Measurements from ENCODE around the gene C5orf24. TPM values are rescaled to one million over a fixed set of nuclear protein-coding genes. Genes with fewer than 3 reads are reported as not detected.

Gene C5orf24
- 22.5 and 22.6 TPM in 2 replicates for total RNA-seq (2021)
- long read RNA-seq, full-length matches to known transcripts, result 34 of 40 reads
- long read RNA-seq, partial matches to known transcripts, result 0 of 40 reads
- long read RNA-seq, other reads (novel, unspliced or antisense), result 6 of 40 reads

DNA sequence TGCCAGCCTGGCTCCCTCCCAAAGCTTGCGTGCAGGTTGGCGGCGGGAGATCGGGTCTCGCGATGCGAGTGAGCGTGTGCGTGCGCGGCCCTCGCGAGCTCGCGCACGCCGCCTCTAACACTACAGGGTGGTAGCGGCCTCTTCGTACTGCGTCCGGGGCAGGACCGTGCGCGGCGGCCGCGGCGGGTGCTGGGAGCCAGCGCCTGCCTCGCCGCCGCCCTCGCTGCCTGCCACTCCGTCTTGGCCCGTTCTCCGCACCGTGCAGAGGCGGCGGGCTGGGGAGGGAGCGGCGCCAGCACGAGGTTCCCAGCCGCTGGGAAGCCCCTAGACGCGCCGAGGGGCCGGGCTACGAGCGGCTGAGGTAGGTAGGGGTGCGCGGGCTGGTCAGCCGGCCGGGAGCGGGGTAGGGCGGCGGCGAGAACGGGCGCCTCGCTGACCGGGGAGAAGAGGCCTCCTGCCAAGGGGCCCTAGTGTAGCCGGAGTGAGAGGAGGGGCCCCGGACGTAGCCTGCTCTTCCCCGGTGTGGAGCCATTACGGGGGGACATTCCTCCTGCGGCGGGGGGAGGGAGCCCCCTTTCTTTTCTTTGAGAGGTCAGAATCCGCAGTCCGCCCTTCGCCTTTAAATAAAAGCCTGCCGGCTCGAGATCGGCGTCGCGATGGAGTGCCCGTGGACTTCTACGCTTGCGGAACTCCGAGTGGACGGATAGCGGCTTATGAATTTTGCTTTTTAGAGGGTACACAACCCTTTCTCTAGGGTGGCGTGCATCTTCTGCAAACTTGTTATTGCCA is at the start of gene C5orf24:
Gene C5orf24 (plus strand): TSS at position 117 of the 789 bp plus-strand sequence. CDS start 8,933 bp downstream, outside the sequence.
- Histone ChIP-seq H3K4ac (ENCODE audit: low read depth, low read length) (no peak within 1 kb of the TSS), H3K4me1 (ENCODE audit: insufficient read depth, low read length) (no peaks in the 10 kb centered on the region), H3K23ac (ENCODE audit: insufficient read length, low read depth, low read length) (no peak within 1 kb of the TSS), H2AFZ (ENCODE audit: low read length) (peak within 1 kb of the TSS; percentile 7), H3K27ac (ENCODE audit: insufficient read length, low read depth, low read length) (no peak within 1 kb of the TSS), H3K79me1 (ENCODE audit: insufficient read depth, low read depth, low read length, poor library complexity, severe bottlenecking) (no peaks in the 10 kb centered on the region), H2BK12ac (ENCODE audit: insufficient read length, low read depth, low read length) (no peak within 1 kb of the TSS), H3K27me3 (ENCODE audit: insufficient read depth, low read length) (no peaks in the 10 kb centered on the region), H2BK120ac (ENCODE audit: low read depth, low read length, poor library complexity, severe bottlenecking) (no peak within 1 kb of the TSS), H3K79me2 (ENCODE audit: insufficient read depth, low read length) (no peaks in the 10 kb centered on the region), H4K91ac (ENCODE audit: insufficient read length, low read depth, low read length) (no peak within 1 kb of the TSS), H3T11ph (ENCODE audit: low read length) (no peak within 1 kb of the TSS), H2AK5ac (ENCODE audit: insufficient read length, low read length) (no peak within 1 kb of the TSS), H3K14ac (ENCODE audit: insufficient read depth, low read length) (peak within 1 kb of the TSS; percentile 54), H3K56ac (ENCODE audit: insufficient read length, low read depth, low read length) (no peak within 1 kb of the TSS), H3K9ac (ENCODE audit: extremely low read depth, insufficient read length, low read length) (peak within 1 kb of the TSS; percentile 80), H3K18ac (ENCODE audit: insufficient read length, low read depth, low read length) (peak within 1 kb of the TSS; percentile 44), H3K23me2 (ENCODE audit: insufficient read length, low read depth, low read length, poor library complexity, severe bottlenecking) (no peaks in the 10 kb centered on the region), H2BK5ac (ENCODE audit: insufficient read length, low read length) (no peak within 1 kb of the TSS), H4K20me1 (ENCODE audit: control insufficient read depth, insufficient read depth, insufficient read length) (no peaks in the 10 kb centered on the region), H3K4me2 (ENCODE audit: insufficient read depth, insufficient read length, low read length) (peak within 1 kb of the TSS; percentile 87), H2BK20ac (ENCODE audit: low read depth, low read length, poor library complexity, severe bottlenecking) (no peak within 1 kb of the TSS), H4K8ac (replicated peaks; ENCODE audit: insufficient read length, low read depth, low read length) (no peak within 1 kb of the TSS), H3K9me3 (ENCODE audit: control insufficient read depth, low read depth, low read length) (no peaks in the 10 kb centered on the region), H2BK15ac (ENCODE audit: low read depth, low read length) (no peak within 1 kb of the TSS), H4K5ac (ENCODE audit: insufficient read length, low read depth, low read length) (no peak within 1 kb of the TSS)
- H3K4me3 Mint-ChIP-seq, result peak within 1 kb of the TSS; percentile 83 to 88
- H3K4me1 Mint-ChIP-seq, result peaks cover 15 to 18% of the 10 kb centered on the region in 2 experiments
- no CpG with 5 or more reads among the region's 84 CpGs for WGBS (ENCODE audit: extremely low coverage, insufficient read length, low lambda C conversion rate)
- peaks cover 0 to 20% (median 8%) of the 10 kb centered on the region in 3 experiments; a peak in 3 of 7 replicates for H3K36me3 Mint-ChIP-seq (ENCODE audit: insufficient read depth in 1 of 3, low read depth in 3 of 3)
- TF ChIP-seq, protein P1, sequence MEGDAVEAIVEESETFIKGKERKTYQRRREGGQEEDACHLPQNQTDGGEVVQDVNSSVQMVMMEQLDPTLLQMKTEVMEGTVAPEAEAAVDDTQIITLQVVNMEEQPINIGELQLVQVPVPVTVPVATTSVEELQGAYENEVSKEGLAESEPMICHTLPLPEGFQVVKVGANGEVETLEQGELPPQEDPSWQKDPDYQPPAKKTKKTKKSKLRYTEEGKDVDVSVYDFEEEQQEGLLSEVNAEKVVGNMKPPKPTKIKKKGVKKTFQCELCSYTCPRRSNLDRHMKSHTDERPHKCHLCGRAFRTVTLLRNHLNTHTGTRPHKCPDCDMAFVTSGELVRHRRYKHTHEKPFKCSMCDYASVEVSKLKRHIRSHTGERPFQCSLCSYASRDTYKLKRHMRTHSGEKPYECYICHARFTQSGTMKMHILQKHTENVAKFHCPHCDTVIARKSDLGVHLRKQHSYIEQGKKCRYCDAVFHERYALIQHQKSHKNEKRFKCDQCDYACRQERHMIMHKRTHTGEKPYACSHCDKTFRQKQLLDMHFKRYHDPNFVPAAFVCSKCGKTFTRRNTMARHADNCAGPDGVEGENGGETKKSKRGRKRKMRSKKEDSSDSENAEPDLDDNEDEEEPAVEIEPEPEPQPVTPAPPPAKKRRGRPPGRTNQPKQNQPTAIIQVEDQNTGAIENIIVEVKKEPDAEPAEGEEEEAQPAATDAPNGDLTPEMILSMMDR (conservative IDR thresholded peaks at IDR 0.05), result no peak
- no peaks in the 10 kb centered on the region for H3K9me3 Mint-ChIP-seq
- H3K27ac Mint-ChIP-seq, result peak within 1 kb of the TSS; percentile 63 to 96 (median 94)
- no peaks in the 10 kb centered on the region for H3K27me3 Mint-ChIP-seq (ENCODE audit: low read depth)
- peak; percentile 85 for DNase-seq

Measured in H9 (cell line).